Lower leg skin (tissue), 3 donors: ENCODE results near the gene STRBP.

Experiments
- CTCF ChIP-seq, 3 donors: fragments of 450-650 bp; IDR thresholded peaks; one replicate each; pipeline ENCODE4 v1.5.1; 2016; ENCODE audit warnings: antibody characterized with exemption in 3 of 3, mild to moderate bottlenecking in 3 of 3, moderate library complexity in 2 of 3
- POLR2A ChIP-seq, 2 donors: fragments of 450-650 bp; IDR thresholded peaks; one replicate each; pipeline ENCODE4 v1.6.1; 2016 to 2017; ENCODE audit warnings: antibody characterized with exemption in 2 of 2, mild to moderate bottlenecking in 1 of 2, moderate library complexity in 1 of 2

GRCh38 chr9:123287639-123288038 is 19.3 kb upstream of the STRBP start:
- TF ChIP-seq CTCF (IDR thresholded peaks at IDR 0.05) (no peak), POLR2A (IDR thresholded peaks at IDR 0.05) (no peak)
